ENCODE results near the gene PWWP2B. TPM values are rescaled to one million over a fixed set of nuclear protein-coding genes. Genes with fewer than 3 reads are reported as not detected.
A peak's percentile ranks its signal among the peaks of the same experiment; 100 is the strongest.

Gene PWWP2B
- total and polyA plus RNA-seq, 2 experiments from 2014 or later, result 11.8 to 35.7 TPM

DNA sequence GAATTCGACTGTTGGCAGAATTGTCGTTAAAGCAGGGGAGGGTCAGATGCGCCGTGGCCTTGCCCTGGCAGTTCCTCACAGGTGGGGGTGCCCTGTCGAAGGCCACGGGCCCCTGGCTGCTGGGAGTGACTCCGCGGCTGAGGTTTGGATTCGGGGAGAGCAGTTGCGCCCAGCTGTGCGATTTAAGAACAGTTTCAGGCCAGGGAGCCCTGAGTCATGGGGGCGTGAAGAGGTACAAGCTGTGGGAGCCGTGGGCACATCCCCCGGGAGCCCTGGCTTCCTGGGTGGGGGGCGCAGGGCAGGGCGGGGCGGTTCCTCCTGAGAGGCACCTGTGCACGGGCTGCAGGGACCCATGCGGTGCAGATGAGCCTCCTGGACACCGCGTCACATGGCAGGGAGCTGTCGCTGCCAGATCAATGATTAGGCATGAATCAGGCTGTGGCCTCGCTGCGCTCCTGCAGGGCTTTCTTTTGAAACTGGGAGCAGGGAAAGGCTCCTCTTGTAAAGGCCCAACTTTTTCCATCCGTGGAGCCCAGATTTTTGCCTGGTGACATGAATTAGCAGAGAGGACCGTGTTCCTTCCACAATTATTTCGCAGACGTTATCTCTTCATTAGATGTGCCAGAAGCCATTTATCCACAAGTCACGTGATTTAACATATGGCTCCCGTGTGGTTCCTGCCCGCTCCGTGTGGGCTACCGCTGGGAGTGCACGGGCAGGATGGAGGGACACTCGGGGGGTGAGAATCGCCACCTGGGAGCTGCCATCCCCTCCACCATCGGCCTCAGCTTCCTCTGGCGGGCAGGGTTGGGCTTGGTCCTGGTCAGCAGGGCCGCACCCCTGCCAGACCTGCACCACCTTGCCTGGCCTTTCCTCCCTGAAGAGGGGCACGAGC is 918 bp downstream of the PWWP2B start:
- TF ChIP-seq, protein P1, sequence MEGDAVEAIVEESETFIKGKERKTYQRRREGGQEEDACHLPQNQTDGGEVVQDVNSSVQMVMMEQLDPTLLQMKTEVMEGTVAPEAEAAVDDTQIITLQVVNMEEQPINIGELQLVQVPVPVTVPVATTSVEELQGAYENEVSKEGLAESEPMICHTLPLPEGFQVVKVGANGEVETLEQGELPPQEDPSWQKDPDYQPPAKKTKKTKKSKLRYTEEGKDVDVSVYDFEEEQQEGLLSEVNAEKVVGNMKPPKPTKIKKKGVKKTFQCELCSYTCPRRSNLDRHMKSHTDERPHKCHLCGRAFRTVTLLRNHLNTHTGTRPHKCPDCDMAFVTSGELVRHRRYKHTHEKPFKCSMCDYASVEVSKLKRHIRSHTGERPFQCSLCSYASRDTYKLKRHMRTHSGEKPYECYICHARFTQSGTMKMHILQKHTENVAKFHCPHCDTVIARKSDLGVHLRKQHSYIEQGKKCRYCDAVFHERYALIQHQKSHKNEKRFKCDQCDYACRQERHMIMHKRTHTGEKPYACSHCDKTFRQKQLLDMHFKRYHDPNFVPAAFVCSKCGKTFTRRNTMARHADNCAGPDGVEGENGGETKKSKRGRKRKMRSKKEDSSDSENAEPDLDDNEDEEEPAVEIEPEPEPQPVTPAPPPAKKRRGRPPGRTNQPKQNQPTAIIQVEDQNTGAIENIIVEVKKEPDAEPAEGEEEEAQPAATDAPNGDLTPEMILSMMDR (IDR thresholded peaks at IDR 0.05; ENCODE audit: low read depth, low read length), result no peak
- Histone ChIP-seq H3K4me1 (ENCODE audit: low read depth) (peaks cover 14% of the 10 kb centered on the region), H3K4me3 (peak overlapping the region; percentile 63), H3K27me3 (no peaks in the 10 kb centered on the region), H3K27ac (no peak overlapping the region), H3K9me3 (ENCODE audit: low read depth) (no peaks in the 10 kb centered on the region), H3K36me3 (no peaks in the 10 kb centered on the region)
- peak in 1 of 2 donors; percentile 45 for DNase-seq (ENCODE audit: low read depth in 1 of 2, low spot score in 1 of 2)

DNA sequence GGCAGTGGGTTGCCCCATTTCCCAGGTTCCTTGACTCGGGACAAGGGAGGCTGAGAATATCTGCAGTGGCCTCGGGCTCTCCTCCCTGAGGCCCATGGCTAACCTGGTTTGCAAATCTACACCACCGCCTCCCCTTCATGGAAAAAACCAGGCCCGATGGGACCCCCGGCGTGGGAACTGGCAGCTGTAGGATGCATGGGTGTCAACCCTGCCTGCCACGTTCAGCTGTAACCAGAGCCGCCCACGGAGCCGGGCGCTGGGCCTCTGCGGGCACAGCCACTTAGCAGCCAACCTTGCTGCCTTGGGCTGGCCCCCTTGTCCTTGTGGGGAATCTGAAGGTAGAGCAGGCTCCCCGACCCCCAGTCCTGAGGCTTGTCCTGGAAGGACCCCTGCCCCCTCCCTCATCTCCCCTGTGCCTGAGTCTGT is 1.6 kb downstream of the PWWP2B start:
- peaks cover 14% of the 10 kb centered on the region for H3K4me1 ChIP-seq (ENCODE audit: low read depth)
- H3K36me3 ChIP-seq, result no peaks in the 10 kb centered on the region
- no peaks in the 10 kb centered on the region for H3K9me3 ChIP-seq (ENCODE audit: low read depth)
- H3K27ac ChIP-seq, result no peak overlapping the region
- H3K4me3 ChIP-seq, result no peak overlapping the region
- TF ChIP-seq, protein P1 (IDR thresholded peaks at IDR 0.05; ENCODE audit: low read depth, low read length), result no peak
- DNase-seq (ENCODE audit: low read depth in 1 of 2, low spot score in 1 of 2), result no peak
- no peaks in the 10 kb centered on the region for H3K27me3 ChIP-seq

DNA sequence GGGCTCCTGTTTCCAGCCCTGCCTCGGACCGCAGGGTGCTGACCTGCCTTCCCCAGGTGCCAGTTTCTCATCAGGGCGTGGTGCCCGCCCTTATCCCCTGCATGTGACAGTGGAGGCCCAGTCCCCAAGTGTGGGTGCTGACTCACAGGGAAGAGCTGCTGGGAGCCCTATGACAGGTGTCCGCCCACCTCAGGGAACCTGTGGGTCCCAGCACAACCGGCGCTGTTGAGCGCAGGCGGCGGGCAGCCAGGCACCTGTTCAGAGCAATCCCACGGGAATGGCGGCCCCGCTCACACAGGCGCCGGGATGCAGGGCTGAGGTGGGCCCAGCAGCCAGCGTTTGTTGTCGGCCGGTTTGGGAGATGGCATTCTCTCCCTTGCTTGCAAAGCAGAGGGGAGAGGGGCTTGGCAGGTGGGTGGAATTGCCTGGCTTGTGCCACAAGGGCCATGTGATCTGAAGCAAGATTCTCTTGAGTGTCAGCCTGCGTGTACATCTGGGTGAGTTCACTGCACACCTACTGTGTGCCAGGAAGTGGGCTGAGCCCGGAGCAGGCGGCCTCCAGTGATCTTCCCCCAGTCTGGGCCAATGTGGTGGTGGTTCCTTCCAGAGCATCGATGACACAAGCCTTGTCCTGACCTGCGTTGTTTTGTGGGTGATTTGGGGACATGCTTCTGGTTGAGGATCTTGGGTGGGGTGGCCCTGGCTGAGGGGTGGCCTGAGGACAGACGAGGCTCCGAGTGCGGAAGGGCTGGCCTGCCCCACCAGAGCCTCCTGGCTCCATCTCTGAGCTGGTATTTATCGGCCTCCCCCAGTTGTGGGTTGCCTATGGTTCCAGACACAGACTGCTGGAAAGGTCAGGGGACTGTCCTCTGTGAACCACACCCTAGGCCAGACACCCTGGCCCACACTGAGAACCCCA is 2.4 kb downstream of the PWWP2B start:
- Histone ChIP-seq H3K27me3 (no peaks in the 10 kb centered on the region), H3K27ac (no peak overlapping the region), H3K9me3 (ENCODE audit: low read depth) (no peaks in the 10 kb centered on the region), H3K4me3 (no peak overlapping the region), H3K36me3 (no peaks in the 10 kb centered on the region), H3K4me1 (ENCODE audit: low read depth) (peaks cover 14% of the 10 kb centered on the region)
- TF ChIP-seq, protein P1 (IDR thresholded peaks at IDR 0.05; ENCODE audit: low read depth, low read length), result no peak
- DNase-seq (ENCODE audit: low read depth in 1 of 2, low spot score in 1 of 2), result no peak

DNA sequence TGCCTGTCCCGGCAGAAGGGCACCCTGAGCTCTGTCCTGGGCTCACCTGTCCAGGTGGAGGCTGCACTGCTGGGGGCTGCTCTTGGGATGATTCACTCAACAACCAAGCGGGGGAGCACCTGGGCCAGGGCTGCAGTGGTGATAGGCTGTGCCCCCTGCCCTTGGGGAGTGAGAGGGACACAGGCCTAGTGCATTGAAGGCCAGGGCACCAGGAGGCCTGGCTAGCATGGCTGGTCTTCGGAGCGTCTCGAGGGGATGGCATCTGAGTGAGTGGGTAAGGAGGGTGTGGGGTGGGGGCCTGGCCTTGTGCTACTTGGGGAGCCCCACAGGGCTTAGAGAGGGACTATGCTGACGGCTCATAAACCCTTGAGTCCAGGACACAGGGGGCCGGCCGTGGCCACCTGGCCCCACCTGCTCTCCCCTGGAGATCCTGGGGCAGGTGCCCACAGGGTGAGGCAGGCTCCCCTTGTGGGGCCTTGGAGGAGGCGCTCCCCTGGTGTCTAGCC is 3.1 kb downstream of the PWWP2B start:
- no peak for DNase-seq (ENCODE audit: low read depth in 1 of 2, low spot score in 1 of 2)
- Histone ChIP-seq H3K27ac (no peak overlapping the region), H3K4me1 (ENCODE audit: low read depth) (peaks cover 14% of the 10 kb centered on the region), H3K4me3 (no peak overlapping the region), H3K9me3 (ENCODE audit: low read depth) (no peaks in the 10 kb centered on the region), H3K27me3 (no peaks in the 10 kb centered on the region), H3K36me3 (peaks cover 3% of the 10 kb centered on the region)
- TF ChIP-seq, protein P1 (IDR thresholded peaks at IDR 0.05; ENCODE audit: low read depth, low read length), result no peak

DNA sequence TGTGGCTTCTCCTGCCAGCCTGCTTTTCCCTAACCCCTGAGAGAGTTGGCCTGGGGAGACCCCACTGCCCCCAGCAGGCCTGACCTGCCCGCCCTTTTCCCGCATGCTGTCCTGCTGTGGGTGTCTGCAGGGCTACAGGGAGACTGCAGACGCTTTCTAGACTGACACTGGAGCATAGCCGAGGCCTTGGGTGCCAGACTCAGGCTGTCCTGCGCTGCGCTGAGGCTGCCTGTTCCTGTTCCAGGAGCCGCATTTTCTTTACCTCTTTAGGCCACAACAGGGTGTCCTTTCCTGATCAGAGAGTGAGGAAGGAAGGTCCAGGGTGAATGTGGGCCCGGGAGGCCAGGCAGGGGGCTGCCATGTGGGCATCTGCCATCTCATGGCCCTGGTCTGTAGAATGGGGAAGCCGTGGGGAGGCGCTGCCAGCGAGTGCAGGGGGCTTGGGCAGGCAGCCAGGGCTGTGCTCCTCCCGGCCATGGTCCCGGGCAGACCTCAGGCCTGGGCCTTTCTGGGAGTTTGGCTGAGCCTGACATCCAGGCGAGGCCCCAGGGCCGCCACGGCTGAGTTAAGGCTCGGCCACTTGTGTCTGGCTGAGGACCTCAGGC is 3.6 kb downstream of the PWWP2B start:
- Histone ChIP-seq H3K36me3 (peaks cover 8% of the 10 kb centered on the region), H3K27ac (peak overlapping the region; percentile 30), H3K4me3 (no peak overlapping the region), H3K27me3 (no peaks in the 10 kb centered on the region), H3K4me1 (ENCODE audit: low read depth) (peaks cover 11% of the 10 kb centered on the region), H3K9me3 (ENCODE audit: low read depth) (no peaks in the 10 kb centered on the region)
- TF ChIP-seq, protein P1 (IDR thresholded peaks at IDR 0.05; ENCODE audit: low read depth, low read length), result no peak
- no peak for DNase-seq (ENCODE audit: low read depth in 1 of 2, low spot score in 1 of 2)
